H1 (cell line): Measurements from ENCODE around the gene NPHS2. TPM values are rescaled to one million over a fixed set of nuclear protein-coding genes. Genes with fewer than 3 reads are reported as not detected.

Experiments
- CTCF ChIA-PET: fragments of 300-600 bp; sonication (Branson Sonifier 250); formaldehyde crosslinking; loops from one replicate; lab custom pipeline; 2021; ENCODE audit not compliant: partially characterized antibody; lab: Charles Lee
- POLR2A ChIA-PET: fragments of 300-600 bp; sonication (Branson Sonifier 250); formaldehyde crosslinking; loops from one replicate; lab custom pipeline; 2021; ENCODE audit warnings: inconsistent platforms; ENCODE audit not compliant: partially characterized antibody; lab: Charles Lee
- DNase-seq, 2 experiments: peaks; one replicate each; pipeline versions ENCODE4 v3.0.0 to v3.0.0-alpha.2; 2010 to 2022; ENCODE audit warnings: low spot score in 2 of 2, low read depth in 1 of 2, mixed read lengths in 1 of 2
- FAIRE-seq: peaks from 2 replicates; lab custom pipeline; 2011; peaks lifted over from hg19 to GRCh38; lab: Jason Lieb, UNC
- H2AFZ ChIP-seq: 2 replicates; pipeline ENCODE4 v1.8.1; 2012; ENCODE audit warnings: low read length, inconsistent platforms
- H2AK5ac ChIP-seq: 2 replicates; pipeline ENCODE4 v1.6.1; 2013; ENCODE audit warnings: low read depth, low read length
- H2BK120ac ChIP-seq: replicated peaks from 2 replicates; pipeline ENCODE3; 2013; ENCODE audit warnings: low read depth, low read length, inconsistent platforms
- H2BK12ac ChIP-seq: 2 replicates; pipeline ENCODE4 v1.6.1; 2013; ENCODE audit warnings: low read depth, low read length
- H2BK15ac ChIP-seq: 2 replicates; pipeline ENCODE4 v1.6.1; 2013; ENCODE audit warnings: low read length
- H2BK20ac ChIP-seq: 2 replicates; pipeline ENCODE4 v1.6.1; 2013; ENCODE audit warnings: low read length
- H2BK5ac ChIP-seq: 2 replicates; pipeline ENCODE4 v1.6.1; 2013; ENCODE audit warnings: low read depth, low read length
- H3K14ac ChIP-seq: 2 replicates; pipeline ENCODE4 v1.6.1; 2013; ENCODE audit warnings: inconsistent platforms; ENCODE audit not compliant: insufficient read length
- H3K18ac ChIP-seq: 2 replicates; pipeline ENCODE4 v1.6.1; 2013; ENCODE audit warnings: low read length; ENCODE audit errors: extremely low read depth
- H3K23ac ChIP-seq: 2 replicates; pipeline ENCODE4 v1.6.1; 2013; ENCODE audit warnings: inconsistent platforms; ENCODE audit not compliant: insufficient read length
- H3K23me2 ChIP-seq: 2 replicates; pipeline ENCODE4 v1.6.1; 2013; ENCODE audit warnings: low read depth, low read length
- H3K27ac ChIP-seq: 2 replicates; pipeline ENCODE4 v1.6.1; 2011; ENCODE audit warnings: low read depth, low read length, inconsistent platforms
- H3K27me3 ChIP-seq, 4 experiments: replicated peaks in 1 of 4; 1 replicate in 1 of 4; 2 replicates in 3 of 4; pipeline versions ENCODE4 v1.6.1 to v1.8.1; 2011 to 2013; ENCODE audit warnings: low read length in 3 of 4, mild to moderate bottlenecking in 3 of 4, inconsistent platforms in 2 of 4, mixed read lengths in 2 of 4, moderate library complexity in 1 of 4; ENCODE audit not compliant: control insufficient read depth in 3 of 4, insufficient read depth in 3 of 4; ENCODE audit errors: extremely low read depth in 1 of 4
- H3K36me3 ChIP-seq, 4 experiments: 2 replicates each; pipeline versions ENCODE4 v1.6.1 to v1.8.1; 2011 to 2013; ENCODE audit warnings: mild to moderate bottlenecking in 4 of 4, low read length in 3 of 4, moderate library complexity in 2 of 4, control low read depth in 1 of 4, inconsistent platforms in 1 of 4; ENCODE audit not compliant: insufficient read depth in 4 of 4, control insufficient read depth in 2 of 4
- H3K4ac ChIP-seq: replicated peaks from 2 replicates; pipeline ENCODE3; 2013; ENCODE audit warnings: low read length, low read depth, mixed read lengths, inconsistent platforms; ENCODE audit not compliant: insufficient read length
- H3K4me1 ChIP-seq, 4 experiments: replicated peaks in 1 of 4; 1 replicate in 1 of 4; 2 replicates in 3 of 4; pipeline versions ENCODE4 v1.6.1 to v1.8.1; 2011 to 2013; ENCODE audit warnings: low read length in 3 of 4, inconsistent platforms in 2 of 4, mixed read lengths in 1 of 4; ENCODE audit not compliant: insufficient read depth in 4 of 4, control insufficient read depth in 3 of 4
- H3K4me2 ChIP-seq, 2 experiments: 2 replicates each; pipeline versions ENCODE4 v1.6.1 to v1.8.1; 2011 to 2013; ENCODE audit warnings: low read depth in 2 of 2, low read length in 2 of 2, control low read depth in 1 of 2, inconsistent platforms in 1 of 2, mild to moderate bottlenecking in 1 of 2; ENCODE audit not compliant: insufficient read depth in 1 of 2
- H3K4me3 ChIP-seq, 4 experiments: fragments of 200-600, 300-600 bp in 1 of 4; sonication (generic), shearing (Covaris generic), sonication (Bioruptor Twin) in 1 of 4; 2 replicates each; pipeline versions ENCODE4 v1.5.1 to v1.8.1; 2011 to 2016; ENCODE audit warnings: low read length in 4 of 4, low read depth in 3 of 4, control low read depth in 2 of 4, inconsistent platforms in 2 of 4, mild to moderate bottlenecking in 2 of 4, mixed read lengths in 1 of 4, moderate library complexity in 1 of 4; ENCODE audit not compliant: insufficient read depth in 2 of 4; ENCODE audit errors: extremely low read depth in 1 of 4
- H3K56ac ChIP-seq: replicated peaks from 2 replicates; pipeline ENCODE3; 2013; ENCODE audit warnings: low read depth, mild to moderate bottlenecking, mixed read lengths, low read length, inconsistent platforms; ENCODE audit not compliant: insufficient read length
- H3K79me1 ChIP-seq: 2 replicates; pipeline ENCODE4 v1.6.1; 2013; ENCODE audit warnings: low read depth, low read length, control low read depth
- H3K79me2 ChIP-seq, 2 experiments: 2 replicates each; pipeline versions ENCODE4 v1.6.1 to v1.8.1; 2012 to 2013; ENCODE audit warnings: low read length in 2 of 2, mild to moderate bottlenecking in 2 of 2, inconsistent platforms in 1 of 2; ENCODE audit not compliant: insufficient read depth in 2 of 2, control insufficient read depth in 1 of 2
- H3K9ac ChIP-seq, 4 experiments: replicated peaks in 1 of 4; 1 replicate in 1 of 4; 2 replicates in 3 of 4; pipeline versions ENCODE4 v1.6.1 to v1.8.1; 2011 to 2013; ENCODE audit warnings: low read depth in 3 of 4, low read length in 3 of 4, control low read depth in 2 of 4, mild to moderate bottlenecking in 2 of 4, moderate library complexity in 2 of 4, inconsistent platforms in 1 of 4; ENCODE audit errors: extremely low read depth in 1 of 4
- H3K9me3 ChIP-seq, 2 experiments: 2 replicates each; pipeline versions ENCODE4 v1.6.1 to v1.8.1; 2012 to 2013; ENCODE audit warnings: mild to moderate bottlenecking in 2 of 2, moderate library complexity in 2 of 2, control low read depth in 1 of 2, inconsistent platforms in 1 of 2, low read depth in 1 of 2, low read length in 1 of 2, mixed read lengths in 1 of 2; ENCODE audit not compliant: insufficient read depth in 2 of 2
- H4K20me1 ChIP-seq, 2 experiments: replicated peaks in 1 of 2; 2 replicates each; pipeline versions ENCODE3 to v1.8.1; 2011 to 2013; ENCODE audit warnings: inconsistent platforms in 2 of 2, low read length in 2 of 2, mild to moderate bottlenecking in 1 of 2; ENCODE audit not compliant: insufficient read depth in 2 of 2, control insufficient read depth in 1 of 2
- H4K5ac ChIP-seq: 2 replicates; pipeline ENCODE4 v1.6.1; 2013; ENCODE audit warnings: low read length, low read depth, mixed read lengths, inconsistent platforms; ENCODE audit not compliant: insufficient read length
- H4K8ac ChIP-seq: 2 replicates; pipeline ENCODE4 v1.8.0; 2013; ENCODE audit warnings: mild to moderate bottlenecking, moderate library complexity, low read length, inconsistent platforms; ENCODE audit not compliant: insufficient read depth; ENCODE audit errors: extremely low read depth
- H4K91ac ChIP-seq: replicated peaks from 2 replicates; pipeline ENCODE3; 2013; ENCODE audit warnings: low read length, mixed read lengths, inconsistent platforms; ENCODE audit not compliant: insufficient read length
- BACH1 ChIP-seq: IDR thresholded peaks from 2 replicates; pipeline ENCODE4 v1.6.1; 2012; ENCODE audit warnings: low read length, improper control_type of control experiment
- BRCA1 ChIP-seq: IDR thresholded peaks from 2 replicates; pipeline ENCODE4 v1.6.1; 2012; ENCODE audit warnings: low read depth, low read length, improper control_type of control experiment
- CBX5 ChIP-seq: fragments of 300-800, 300-1000 bp; sonication (generic); IDR thresholded peaks from 2 replicates; pipeline ENCODE4 v1.7.1; 2016; ENCODE audit warnings: antibody characterized with exemption, low read length, low read depth
- CBX8 ChIP-seq: fragments of 300-800, 300-1000 bp; sonication (generic); IDR thresholded peaks from 2 replicates; pipeline ENCODE4 v1.7.1; 2016; ENCODE audit warnings: low read depth, low read length, borderline replicate concordance
- E2F6 ChIP-seq: IDR thresholded peaks from 2 replicates; pipeline ENCODE4 v1.6.1; 2012; ENCODE audit warnings: inconsistent platforms
- EGR1 ChIP-seq: IDR thresholded peaks from 2 replicates; pipeline ENCODE4 v1.6.1; 2011; ENCODE audit warnings: low read depth, low read length, borderline replicate concordance
- EP300 ChIP-seq, 2 experiments: IDR thresholded peaks; 1 replicate in 1 of 2; 2 replicates in 1 of 2; pipeline ENCODE4 v1.6.1; 2011 to 2012; ENCODE audit warnings: low read depth in 2 of 2, low read length in 2 of 2, mild to moderate bottlenecking in 2 of 2, borderline replicate concordance in 1 of 2, inconsistent platforms in 1 of 2, moderate library complexity in 1 of 2
- HDAC2 ChIP-seq, 2 experiments: fragments of 300-600 bp in 1 of 2; sonication (generic) in 1 of 2; IDR thresholded peaks; 2 replicates each; pipeline ENCODE4 v1.6.1; 2011 to 2012; ENCODE audit warnings: low read depth in 2 of 2, low read length in 2 of 2, mild to moderate bottlenecking in 2 of 2, moderate library complexity in 2 of 2, borderline replicate concordance in 1 of 2, inconsistent platforms in 1 of 2
- KDM4A ChIP-seq: IDR thresholded peaks from one replicate; pipeline ENCODE4 v1.7.1; 2012; ENCODE audit warnings: low read depth, mild to moderate bottlenecking, moderate library complexity, low read length, inconsistent platforms; ENCODE audit not compliant: severe bottlenecking
- RBBP5 ChIP-seq: IDR thresholded peaks from 2 replicates; pipeline ENCODE4 v1.7.1; 2012; ENCODE audit warnings: low read depth, mild to moderate bottlenecking, inconsistent platforms, low read length, moderate library complexity, borderline replicate concordance
- SIN3A ChIP-seq, 2 experiments: IDR thresholded peaks in 1 of 2; conservative IDR thresholded peaks in 1 of 2; 2 replicates each; pipeline ENCODE4 v1.6.1; 2011 to 2012; ENCODE audit warnings: low read length in 2 of 2, improper control_type of control experiment in 1 of 2, low read depth in 1 of 2, mild to moderate bottlenecking in 1 of 2
- SP4 ChIP-seq: IDR thresholded peaks from 2 replicates; pipeline ENCODE4 v1.6.1; 2012; ENCODE audit warnings: low read length, inconsistent platforms
- TAF7 ChIP-seq: optimal IDR thresholded peaks from 2 replicates; pipeline ENCODE3; 2011; ENCODE audit warnings: low read depth, mild to moderate bottlenecking, inconsistent platforms, low read length, moderate library complexity, borderline replicate concordance
- YY1 ChIP-seq: IDR thresholded peaks from 2 replicates; pipeline ENCODE4 v1.6.1; 2011; ENCODE audit warnings: low read depth, mild to moderate bottlenecking, low read length
- polyA plus RNA-seq, 7 experiments: library from polyadenylated mRNA; depleted of rRNA in 3 of 7; stranded (reverse) in 5 of 7; unstranded in 2 of 7; fragments of >200 nt in 5 of 7; fragments of 200-250 nt in 2 of 7; gene quantifications; 1 replicate in 5 of 7; 2 replicates in 1 of 7; 4 replicates in 1 of 7; pipeline versions ENCODE4 v1.2.1 to v1.2.3, GENCODE V29; 2011 to 2013; ENCODE audit warnings: missing spikeins in 2 of 7, mixed read lengths in 2 of 7
- total RNA-seq: library from RNA; stranded (reverse); fragmentation: NEBNext Ultra II Directional; extraction: Animal tissue kit (Norgen Biotek cat#: 25700); gene quantifications from 2 replicates; pipeline ENCODE4 v1.2.1, GENCODE V29; 2021

The NPHS2 gene
- total and polyA plus RNA-seq, 2 of the 8 experiments (the other 6 are each of a cell fraction or from before 2014, with no cell fraction given), result not detected

GRCh38 chr1:179554427-179554826 is 21.3 kb downstream of the NPHS2 start:
- Histone ChIP-seq H4K20me1 (no peaks in the 10 kb centered on the region), H3K56ac (no peak overlapping the region), H3K27ac (no peak overlapping the region), H2AK5ac (no peak overlapping the region), H3K9me3 (no peaks in the 10 kb centered on the region; a peak in 1 of 4 replicates), H2BK120ac (no peak overlapping the region), H3K4ac (no peak overlapping the region), H4K8ac (no peak overlapping the region), H3K18ac (no peak overlapping the region), H3K23ac (no peak overlapping the region), H2BK20ac (no peak overlapping the region), H3K9ac (no peak overlapping the region), H3K4me1 (no peaks in the 10 kb centered on the region), H3K14ac (no peak overlapping the region), H2AFZ (no peak overlapping the region), H3K79me2 (no peaks in the 10 kb centered on the region), H2BK15ac (peak overlapping the region; percentile 76; the same call in 1 of the 2 replicates), H3K4me3 (no peak overlapping the region), H3K27me3 (no peaks in the 10 kb centered on the region; a peak in 1 of 7 replicates), H4K5ac (no peak overlapping the region), H3K36me3 (no peaks in the 10 kb centered on the region), H3K4me2 (no peak overlapping the region), H3K79me1 (no peaks in the 10 kb centered on the region), H3K23me2 (no peaks in the 10 kb centered on the region), H2BK5ac (no peak overlapping the region), H2BK12ac (no peak overlapping the region), H4K91ac (no peak overlapping the region)
- ChIA-PET CTCF (no interaction called here), POLR2A (no interaction called here)
- no peak for DNase-seq
- FAIRE-seq, result no peak
- TF ChIP-seq TAF7 (no peak), RBBP5 (no peak), SIN3A (conservative IDR thresholded peaks at IDR 0.05 in 1 of 2, IDR thresholded peaks at IDR 0.05 in 1 of 2; ENCODE audit: low read depth in 1 of 2, low read length in 2 of 2) (no peak), CBX8 (no peak), BRCA1 (no peak), EGR1 (no peak), EP300 (IDR thresholded peaks at IDR 0.05; ENCODE audit: borderline replicate concordance in 1 of 2, low read depth in 2 of 2, low read length in 2 of 2) (no peak), BACH1 (no peak), YY1 (no peak), E2F6 (no peak), HDAC2 (IDR thresholded peaks at IDR 0.05; ENCODE audit: borderline replicate concordance in 1 of 2, low read depth in 2 of 2, low read length in 2 of 2) (no peak), KDM4A (no peak), SP4 (no peak), CBX5 (no peak)
